Keratinocyte (primary cell): ENCODE data around the gene G6PC1. TPM values are rescaled to one million over a fixed set of nuclear protein-coding genes. Genes with fewer than 3 reads are reported as not detected.
"Not testable (repeated sequence)": the region's sequence is repeated elsewhere in the genome, so short reads cannot be mapped to it uniquely, and the experiment has no call there.

Experiments
- DNase-seq: peaks from one replicate; pipeline ENCODE4 v3.0.0-alpha.2; 2011; ENCODE audit warnings: low read depth, missing footprints, low spot score
- FAIRE-seq: peaks from 2 replicates; lab custom pipeline; 2011; peaks lifted over from hg19 to GRCh38; lab: Jason Lieb, UNC
- H2AFZ ChIP-seq: 2 replicates; pipeline ENCODE4 v1.6.0; 2012; ENCODE audit warnings: low read length, control low read depth, inconsistent platforms; ENCODE audit not compliant: control insufficient read depth
- H3K27ac ChIP-seq: 2 replicates; pipeline ENCODE4 v1.5.1; 2011; ENCODE audit warnings: low read length; ENCODE audit not compliant: control insufficient read depth, insufficient read depth
- H3K27me3 ChIP-seq: 3 replicates; pipeline ENCODE4 v1.6.0; 2011; ENCODE audit warnings: low read length; ENCODE audit not compliant: control insufficient read depth, insufficient read depth; ENCODE audit errors: extremely low read depth
- H3K36me3 ChIP-seq, 2 experiments: 2 replicates in 1 of 2; 3 replicates in 1 of 2; pipeline ENCODE4 v1.5.1; 2011; ENCODE audit warnings: low read length in 2 of 2, mild to moderate bottlenecking in 1 of 2; ENCODE audit not compliant: control insufficient read depth in 2 of 2, insufficient read depth in 2 of 2; ENCODE audit errors: extremely low read depth in 1 of 2
- H3K4me1 ChIP-seq: 3 replicates; pipeline ENCODE4 v1.5.1; 2011; ENCODE audit warnings: low read length; ENCODE audit not compliant: control insufficient read depth, insufficient read depth; ENCODE audit errors: extremely low read depth
- H3K4me2 ChIP-seq: 3 replicates; pipeline ENCODE4 v1.6.0; 2011; ENCODE audit warnings: low read depth, low read length; ENCODE audit not compliant: control insufficient read depth, insufficient read depth; ENCODE audit errors: extremely low read depth
- H3K4me3 ChIP-seq, 3 experiments: fragments of 200-600 bp in 1 of 3; sonication (generic) in 1 of 3; 2 replicates in 2 of 3; 3 replicates in 1 of 3; pipeline ENCODE4 v1.5.1; 2011 to 2016; ENCODE audit warnings: low read length in 3 of 3, mild to moderate bottlenecking in 3 of 3, control low read depth in 2 of 3, inconsistent platforms in 1 of 3, low read depth in 1 of 3, mixed read lengths in 1 of 3, mixed run types in 1 of 3, moderate library complexity in 1 of 3; ENCODE audit not compliant: control insufficient read depth in 2 of 3, insufficient read depth in 2 of 3; ENCODE audit errors: extremely low read depth in 1 of 3
- H3K79me2 ChIP-seq: 2 replicates; pipeline ENCODE4 v1.6.0; 2012; ENCODE audit warnings: low read length; ENCODE audit not compliant: control insufficient read depth, insufficient read depth
- H3K9ac ChIP-seq: 3 replicates; pipeline ENCODE4 v1.6.0; 2011; ENCODE audit warnings: low read length; ENCODE audit not compliant: control insufficient read depth, insufficient read depth; ENCODE audit errors: extremely low read depth
- H3K9me1 ChIP-seq: 3 replicates; pipeline ENCODE4 v1.6.0; 2011; ENCODE audit warnings: low read length; ENCODE audit not compliant: control insufficient read depth, insufficient read depth; ENCODE audit errors: extremely low read depth
- H3K9me3 ChIP-seq: 2 replicates; pipeline ENCODE4 v1.5.1; 2012; ENCODE audit warnings: low read depth, low read length; ENCODE audit not compliant: control insufficient read depth
- H4K20me1 ChIP-seq: 3 replicates; pipeline ENCODE4 v1.6.0; 2011; ENCODE audit warnings: low read length; ENCODE audit not compliant: control insufficient read depth, insufficient read depth; ENCODE audit errors: extremely low read depth
- CTCF ChIP-seq, 3 experiments: IDR thresholded peaks in 1 of 3; conservative IDR thresholded peaks in 1 of 3; optimal IDR thresholded peaks in 1 of 3; 2 replicates in 2 of 3; 3 replicates in 1 of 3; pipeline versions ENCODE3 to v1.5.1; 2011; ENCODE audit warnings: low read length in 3 of 3, mild to moderate bottlenecking in 3 of 3, moderate library complexity in 2 of 3, control low read depth in 1 of 3, inconsistent platforms in 1 of 3; ENCODE audit not compliant: insufficient read depth in 2 of 3; ENCODE audit errors: extremely low read depth in 1 of 3
- EZH2 ChIP-seq: IDR thresholded peaks from one replicate; pipeline ENCODE4 v1.6.1; 2012; ENCODE audit warnings: inconsistent platforms, mild to moderate bottlenecking, low read length, moderate library complexity
- dilution Hi-C: fragments of 300-500 bp; cut with MboI; formaldehyde crosslinking; loops from one replicate; pipeline ENCODE4 v1.7.0; 2020; ENCODE audit warnings: low sequenced_read_pairs; ENCODE audit not compliant: extremely low pct_ligation_motif_present
- polyA plus RNA-seq, 5 experiments: library from polyadenylated mRNA; depleted of rRNA in 3 of 5; stranded (reverse) in 3 of 5; stranded (forward) in 1 of 5; unstranded in 1 of 5; fragments of >200 nt; gene quantifications; 1 replicate in 1 of 5; 2 replicates in 3 of 5; 3 replicates in 1 of 5; pipeline versions ENCODE4 v1.2.1 to v1.2.3, GENCODE V29; 2011 to 2012; ENCODE audit warnings: missing spikeins in 2 of 5, low read depth in 1 of 5, low replicate concordance in 1 of 5

Gene G6PC1
- polyA plus RNA-seq, 1 donor (not counting 4 experiments of a cell fraction or from before 2014, with no cell fraction given) = not detected

- dilution Hi-C loops = no loop called here
- H3K4me3 ChIP-seq = no peak overlapping the region
- H4K20me1 ChIP-seq = no peaks in the 10 kb centered on the region
- no peak overlapping the region for H2AFZ ChIP-seq
- no peak overlapping the region for H3K27ac ChIP-seq
- no peaks in the 10 kb centered on the region for H3K79me2 ChIP-seq
- peaks cover 10% of the 10 kb centered on the region for H3K27me3 ChIP-seq
- no peak for TF ChIP-seq CTCF (optimal IDR thresholded peaks at IDR 0.05 in 1 of 3, IDR thresholded peaks at IDR 0.05 in 1 of 3, conservative IDR thresholded peaks at IDR 0.05 in 1 of 3; ENCODE audit: extremely low read depth in 1 of 3, insufficient read depth in 2 of 3, low read length in 3 of 3)
- no peak for TF ChIP-seq EZH2
- FAIRE-seq (no peak), DNase-seq (no peak)
- H3K4me1 ChIP-seq = no peaks in the 10 kb centered on the region
- no peaks in the 10 kb centered on the region for H3K9me1 ChIP-seq
- no peaks in the 10 kb centered on the region for H3K9me3 ChIP-seq
- no peak overlapping the region for H3K4me2 ChIP-seq
- no peaks in the 10 kb centered on the region for H3K36me3 ChIP-seq
- no peak overlapping the region for H3K9ac ChIP-seq
Measured at GRCh38 chr17:42866216-42866615, 34.4 kb upstream of the G6PC1 start.

- no peaks in the 10 kb centered on the region for H3K36me3 ChIP-seq
- H3K27me3 ChIP-seq = peaks cover 10% of the 10 kb centered on the region
- DNase-seq (no peak), FAIRE-seq (no peak)
- dilution Hi-C loops = no loop called here
- no peaks in the 10 kb centered on the region for H3K9me3 ChIP-seq
- no peak overlapping the region for H3K4me2 ChIP-seq
- no peak overlapping the region for H3K9ac ChIP-seq
- TF ChIP-seq EZH2 (no peak), CTCF (optimal IDR thresholded peaks at IDR 0.05 in 1 of 3, IDR thresholded peaks at IDR 0.05 in 1 of 3, conservative IDR thresholded peaks at IDR 0.05 in 1 of 3; ENCODE audit: extremely low read depth in 1 of 3, insufficient read depth in 2 of 3, low read length in 3 of 3) (no peak)
- no peak overlapping the region for H3K4me3 ChIP-seq
- no peak overlapping the region for H3K27ac ChIP-seq
- no peaks in the 10 kb centered on the region for H4K20me1 ChIP-seq
- H3K4me1 ChIP-seq = no peaks in the 10 kb centered on the region
- no peaks in the 10 kb centered on the region for H3K9me1 ChIP-seq
- H3K79me2 ChIP-seq = no peaks in the 10 kb centered on the region
- H2AFZ ChIP-seq = no peak overlapping the region
Measured at GRCh38 chr17:42866631-42867575, 33.7 kb upstream of the G6PC1 start.

GRCh38 chr17:42867694-42868261 lies 32.8 kb upstream of the G6PC1 start:
- FAIRE-seq, dilution Hi-C loops, H3K79me2 ChIP-seq, H3K4me2 ChIP-seq, H4K20me1 ChIP-seq, H3K4me3 ChIP-seq, H3K36me3 ChIP-seq, H3K27ac ChIP-seq, H3K4me1 ChIP-seq, H2AFZ ChIP-seq, H3K9ac ChIP-seq, H3K9me1 ChIP-seq, H3K9me3 ChIP-seq, DNase-seq: not testable (repeated sequence)
- peaks cover 10% of the 10 kb centered on the region for H3K27me3 ChIP-seq
